ENCODE results near the gene SSB.
"Not testable (repeated sequence)": the region's sequence is repeated elsewhere in the genome, so short reads cannot be mapped to it uniquely, and the experiment has no call there.

The SSB gene

DNA sequence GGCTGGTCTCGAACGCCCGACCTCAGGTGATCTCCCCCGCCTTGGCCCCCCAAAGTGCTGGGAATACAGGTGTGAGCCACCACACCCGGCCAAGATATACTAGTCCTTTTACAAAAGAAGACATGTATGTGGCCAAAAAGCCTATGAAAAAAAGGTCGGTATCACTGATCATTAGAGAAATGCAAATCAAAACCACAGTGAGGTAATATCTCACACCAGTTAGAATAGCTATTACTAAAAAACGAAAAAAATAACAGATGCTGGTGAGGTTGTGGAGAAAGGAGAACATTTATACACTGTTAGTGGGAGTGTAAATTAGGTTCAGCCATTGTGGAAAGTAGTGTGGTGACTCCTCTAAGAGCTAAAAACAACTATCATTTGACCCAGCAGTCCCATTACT is 38.7 kb upstream of the SSB start:
- no peak for FAIRE-seq
- DNase-seq (ENCODE audit: insufficient read length, low spot score): no peak
- TF ChIP-seq, protein P1, sequence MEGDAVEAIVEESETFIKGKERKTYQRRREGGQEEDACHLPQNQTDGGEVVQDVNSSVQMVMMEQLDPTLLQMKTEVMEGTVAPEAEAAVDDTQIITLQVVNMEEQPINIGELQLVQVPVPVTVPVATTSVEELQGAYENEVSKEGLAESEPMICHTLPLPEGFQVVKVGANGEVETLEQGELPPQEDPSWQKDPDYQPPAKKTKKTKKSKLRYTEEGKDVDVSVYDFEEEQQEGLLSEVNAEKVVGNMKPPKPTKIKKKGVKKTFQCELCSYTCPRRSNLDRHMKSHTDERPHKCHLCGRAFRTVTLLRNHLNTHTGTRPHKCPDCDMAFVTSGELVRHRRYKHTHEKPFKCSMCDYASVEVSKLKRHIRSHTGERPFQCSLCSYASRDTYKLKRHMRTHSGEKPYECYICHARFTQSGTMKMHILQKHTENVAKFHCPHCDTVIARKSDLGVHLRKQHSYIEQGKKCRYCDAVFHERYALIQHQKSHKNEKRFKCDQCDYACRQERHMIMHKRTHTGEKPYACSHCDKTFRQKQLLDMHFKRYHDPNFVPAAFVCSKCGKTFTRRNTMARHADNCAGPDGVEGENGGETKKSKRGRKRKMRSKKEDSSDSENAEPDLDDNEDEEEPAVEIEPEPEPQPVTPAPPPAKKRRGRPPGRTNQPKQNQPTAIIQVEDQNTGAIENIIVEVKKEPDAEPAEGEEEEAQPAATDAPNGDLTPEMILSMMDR (IDR thresholded peaks at IDR 0.05; ENCODE audit: insufficient read depth, missing control alignments): no peak

DNA sequence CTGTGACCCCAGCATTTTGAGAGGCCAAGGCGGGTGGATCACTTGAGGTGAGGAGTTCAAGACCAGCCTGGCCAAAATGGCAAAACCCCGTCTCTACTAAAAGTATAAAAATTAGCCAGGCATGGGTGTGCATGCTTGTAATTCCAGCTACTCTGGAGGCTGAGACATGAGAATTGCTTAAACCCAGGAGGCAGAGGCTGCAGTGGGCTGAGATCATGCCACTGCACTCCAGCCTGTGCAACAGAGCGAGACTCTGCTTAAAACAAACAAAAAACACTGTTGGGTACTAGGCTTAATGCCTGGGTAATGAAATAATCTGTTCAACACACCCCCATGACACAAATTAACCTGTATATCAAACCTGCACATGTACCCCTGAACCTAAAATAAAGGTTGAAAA is 37.9 kb upstream of the SSB start:
- not testable (repeated sequence) for FAIRE-seq; DNase-seq (ENCODE audit: insufficient read length, low spot score)

DNA sequence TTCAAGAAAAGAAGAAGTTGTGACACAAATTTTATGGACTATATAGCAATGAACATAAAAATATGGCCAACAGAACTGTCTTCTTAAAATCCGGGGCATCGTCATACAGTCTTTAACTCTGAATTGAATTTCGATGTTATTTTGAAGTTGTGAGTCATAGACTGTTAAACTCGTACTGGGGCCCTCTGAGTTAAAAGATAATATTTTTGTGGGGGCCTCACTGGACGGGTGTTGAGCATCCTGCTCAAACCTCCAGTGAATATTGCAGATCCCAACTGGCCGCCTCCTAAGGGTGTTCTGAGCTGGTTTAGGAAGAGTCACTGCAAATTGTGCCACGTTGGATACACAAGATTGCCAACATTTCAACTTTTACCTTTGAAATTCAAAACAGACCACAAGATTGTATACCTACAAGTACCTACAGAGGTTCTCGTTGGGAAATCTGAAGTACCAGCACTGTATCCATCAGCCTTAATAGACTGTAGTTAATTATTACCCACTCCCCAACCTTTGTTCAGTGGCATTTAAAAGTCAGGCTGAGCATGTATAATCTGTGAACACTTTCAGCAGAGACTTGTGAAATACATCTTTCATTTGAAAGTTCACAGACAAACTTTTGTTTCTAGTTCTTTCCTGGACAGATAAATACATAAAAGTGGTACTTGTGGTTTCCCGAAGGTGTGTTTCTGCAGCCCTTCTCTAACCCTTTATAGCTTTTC is 37.3 kb upstream of the SSB start:
- FAIRE-seq (no peak), DNase-seq (ENCODE audit: insufficient read length, low spot score) (no peak)
- TF ChIP-seq, protein P1 (IDR thresholded peaks at IDR 0.05; ENCODE audit: insufficient read depth, missing control alignments): no peak

DNA sequence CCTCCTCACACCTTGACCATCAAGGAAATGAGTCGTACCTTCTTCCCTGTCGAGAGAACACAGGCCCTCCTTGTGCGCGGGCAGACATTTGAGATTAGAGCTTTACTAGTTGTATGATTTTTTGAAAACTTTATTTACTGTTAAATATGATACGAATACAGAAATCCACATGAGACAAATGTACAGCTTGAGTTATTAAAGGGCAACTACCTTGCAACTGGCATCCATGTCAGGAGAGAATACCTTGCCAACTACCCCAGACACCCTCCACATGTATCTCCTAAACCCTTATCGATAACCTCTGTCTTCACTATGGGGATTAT is 36.7 kb upstream of the SSB start:
- TF ChIP-seq, protein P1 (IDR thresholded peaks at IDR 0.05; ENCODE audit: insufficient read depth, missing control alignments): no peak
- no peak for DNase-seq (ENCODE audit: insufficient read length, low spot score)
- no peak for FAIRE-seq

DNA sequence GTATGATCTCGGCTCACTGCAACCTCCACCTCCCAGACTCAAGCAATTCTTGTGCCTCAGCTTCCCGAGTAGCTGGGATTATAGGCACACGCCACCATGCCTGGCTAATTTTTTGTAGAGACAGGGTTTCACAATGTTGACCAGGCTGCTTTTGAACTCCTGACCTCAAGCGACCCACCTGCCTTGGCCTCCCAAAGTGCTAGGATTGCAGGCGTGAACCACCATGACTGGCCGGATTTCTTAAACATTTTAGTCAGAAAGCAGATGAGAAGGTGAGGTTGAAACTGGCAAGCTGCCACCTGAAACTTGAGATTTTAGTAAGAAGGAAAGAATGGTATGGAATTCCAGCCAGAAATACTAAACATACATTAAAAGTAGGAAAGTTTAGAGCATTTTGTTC is 33.1 kb upstream of the SSB start:
- FAIRE-seq: no peak
- DNase-seq (ENCODE audit: insufficient read length, low spot score): no peak
- TF ChIP-seq, protein P1 (IDR thresholded peaks at IDR 0.05; ENCODE audit: insufficient read depth, missing control alignments): no peak

DNA sequence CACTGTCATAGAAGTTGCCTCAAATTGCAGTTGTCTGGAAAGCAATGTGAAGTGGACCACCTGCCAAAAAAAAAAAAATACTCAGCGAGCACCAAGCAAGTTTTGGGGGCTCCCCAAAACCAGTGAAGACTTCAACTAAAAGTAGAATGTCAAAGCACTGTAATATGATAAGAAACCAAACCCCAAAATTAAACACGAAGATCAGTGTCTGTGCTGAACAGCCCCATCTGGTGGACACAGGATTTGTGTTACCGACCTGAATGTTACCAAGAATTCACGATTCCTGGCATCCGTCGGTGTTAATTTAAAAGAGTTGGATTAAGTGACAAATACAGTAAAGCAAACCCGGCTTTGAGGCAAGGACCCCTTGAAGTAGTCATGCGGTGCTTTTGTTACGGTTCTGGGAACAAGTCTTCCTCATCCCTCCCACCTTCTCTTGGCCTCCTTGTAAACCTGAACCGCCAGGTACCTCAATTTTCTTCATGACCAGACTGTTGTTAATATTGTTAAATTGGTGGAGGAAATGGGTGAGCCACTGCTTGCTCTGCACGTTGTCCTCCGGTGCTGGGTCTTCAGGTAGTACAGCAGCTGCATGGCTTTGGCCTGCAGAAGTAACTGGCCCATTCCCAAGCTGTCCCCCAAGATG is 31.3 kb upstream of the SSB start:
- DNase-seq (ENCODE audit: insufficient read length, low spot score) (no peak), FAIRE-seq (peak; percentile 55)
- TF ChIP-seq, protein P1 (IDR thresholded peaks at IDR 0.05; ENCODE audit: insufficient read depth, missing control alignments): peak; percentile 71

DNA sequence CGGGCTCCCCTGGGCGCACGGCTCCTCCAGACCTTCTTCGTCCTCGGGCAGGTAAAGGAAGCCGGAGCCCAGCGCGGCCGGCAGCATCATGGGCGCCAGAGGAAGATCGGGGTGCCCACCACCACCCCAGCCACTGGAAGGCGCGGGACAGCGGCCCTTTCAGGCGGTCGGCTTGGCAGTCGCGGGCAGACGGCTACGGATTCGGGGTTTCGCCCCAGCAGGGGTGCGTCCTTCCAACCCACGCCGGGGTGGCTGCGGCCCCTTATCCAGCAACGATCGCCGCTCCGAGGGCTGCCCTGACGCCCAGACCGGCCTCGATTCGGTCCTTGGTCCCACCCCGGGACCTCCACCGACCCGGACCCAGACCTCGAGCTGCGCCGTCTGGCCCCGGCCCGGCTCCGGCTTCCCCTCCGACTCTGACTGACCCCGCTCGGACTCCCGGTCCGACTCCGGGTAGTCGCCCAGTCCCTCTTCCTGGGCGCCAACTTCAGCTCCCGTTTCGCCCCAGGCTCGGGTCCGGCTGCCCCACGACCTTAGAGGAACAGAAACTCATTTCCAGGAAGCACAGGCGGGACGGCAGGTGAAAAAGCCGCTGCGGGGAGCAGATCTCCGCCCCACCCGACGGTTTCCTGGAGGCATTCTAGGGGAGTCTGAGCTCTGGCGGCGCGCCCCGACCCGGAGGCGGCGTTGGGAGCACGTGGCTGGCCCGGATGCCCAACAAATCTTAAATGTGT is 30.2 kb upstream of the SSB start:
- FAIRE-seq (no peak), DNase-seq (ENCODE audit: insufficient read length, low spot score) (no peak)
- TF ChIP-seq, protein P1 (IDR thresholded peaks at IDR 0.05; ENCODE audit: insufficient read depth, missing control alignments): no peak
